Nephron (organoid): ENCODE measurements around the gene ESYT1.

Experiments used
- H3K27ac Mint-ChIP-seq, 3 experiments: 2 replicates each; pipeline ENCODE4 v1.8.0; 2020; ENCODE audit warnings: mixed read lengths in 3 of 3, mild to moderate bottlenecking in 2 of 3, moderate library complexity in 1 of 3
- H3K27me3 Mint-ChIP-seq: 2 replicates; pipeline ENCODE4 v1.8.0; 2021; ENCODE audit warnings: low read depth, mild to moderate bottlenecking, moderate library complexity, mixed read lengths
- H3K36me3 Mint-ChIP-seq: 2 replicates; pipeline ENCODE4 v1.8.0; 2020; ENCODE audit warnings: low read depth, mixed read lengths
- H3K4me1 Mint-ChIP-seq: 2 replicates; pipeline ENCODE4 v1.8.0; 2020; ENCODE audit warnings: mixed read lengths
- H3K4me3 Mint-ChIP-seq, 3 experiments: 2 replicates each; pipeline ENCODE4 v1.8.0; 2020; ENCODE audit warnings: mild to moderate bottlenecking in 3 of 3, mixed read lengths in 3 of 3, moderate library complexity in 2 of 3
- H3K9me3 Mint-ChIP-seq: 2 replicates; pipeline ENCODE4 v1.8.0; 2020; ENCODE audit warnings: mixed read lengths
- TF ChIP-seq, protein P1 (sequence below), 3 experiments: fragments of 200-600 bp; sonication (generic); IDR thresholded peaks; one replicate each; pipeline ENCODE4 v1.5.0; 2021; ENCODE audit warnings: antibody characterized with exemption in 3 of 3; ENCODE audit not compliant: unreplicated experiment in 3 of 3

ESYT1 gene

DNA sequence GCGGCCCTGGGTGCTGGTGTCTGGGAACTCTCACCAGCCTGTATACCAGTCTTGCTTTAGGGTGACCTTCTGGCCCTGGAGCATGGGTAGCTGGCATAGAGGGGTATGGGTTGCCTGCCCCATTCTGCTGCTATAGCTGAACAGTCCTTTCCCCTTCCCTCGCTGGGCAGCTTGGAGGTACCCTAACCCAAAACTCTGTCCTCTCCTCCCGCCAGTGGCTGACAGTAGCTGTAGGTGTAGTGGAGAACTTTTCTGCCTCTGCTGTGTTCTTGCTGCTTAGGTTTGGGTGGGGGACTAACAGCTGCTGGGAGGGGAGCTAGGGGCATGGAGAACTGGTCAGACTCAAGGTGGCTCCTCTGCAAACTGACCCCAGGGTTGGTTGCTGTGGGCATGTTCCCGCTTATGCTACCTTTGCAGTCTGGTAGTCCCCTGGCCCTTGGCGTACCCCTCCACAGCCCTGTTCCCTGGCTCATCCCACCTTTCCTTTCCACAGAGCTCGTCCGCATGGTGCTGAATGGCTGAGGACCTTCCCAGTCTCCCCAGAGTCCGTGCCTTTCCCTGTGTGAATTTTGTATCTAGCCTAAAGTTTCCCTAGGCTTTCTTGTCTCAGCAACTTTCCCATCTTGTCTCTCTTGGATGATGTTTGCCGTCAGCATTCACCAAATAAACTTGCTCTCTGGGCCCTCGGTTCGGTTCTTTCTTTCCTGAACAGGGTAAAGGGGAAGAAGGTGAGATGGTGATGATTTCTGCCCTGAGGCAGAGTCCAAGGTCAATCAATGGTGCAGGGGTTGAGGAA lies 33.0 kb downstream of the ESYT1 start:
- peak overlapping the region; percentile 94 to 97 (median 96) for H3K4me3 Mint-ChIP-seq
- TF ChIP-seq, protein P1, sequence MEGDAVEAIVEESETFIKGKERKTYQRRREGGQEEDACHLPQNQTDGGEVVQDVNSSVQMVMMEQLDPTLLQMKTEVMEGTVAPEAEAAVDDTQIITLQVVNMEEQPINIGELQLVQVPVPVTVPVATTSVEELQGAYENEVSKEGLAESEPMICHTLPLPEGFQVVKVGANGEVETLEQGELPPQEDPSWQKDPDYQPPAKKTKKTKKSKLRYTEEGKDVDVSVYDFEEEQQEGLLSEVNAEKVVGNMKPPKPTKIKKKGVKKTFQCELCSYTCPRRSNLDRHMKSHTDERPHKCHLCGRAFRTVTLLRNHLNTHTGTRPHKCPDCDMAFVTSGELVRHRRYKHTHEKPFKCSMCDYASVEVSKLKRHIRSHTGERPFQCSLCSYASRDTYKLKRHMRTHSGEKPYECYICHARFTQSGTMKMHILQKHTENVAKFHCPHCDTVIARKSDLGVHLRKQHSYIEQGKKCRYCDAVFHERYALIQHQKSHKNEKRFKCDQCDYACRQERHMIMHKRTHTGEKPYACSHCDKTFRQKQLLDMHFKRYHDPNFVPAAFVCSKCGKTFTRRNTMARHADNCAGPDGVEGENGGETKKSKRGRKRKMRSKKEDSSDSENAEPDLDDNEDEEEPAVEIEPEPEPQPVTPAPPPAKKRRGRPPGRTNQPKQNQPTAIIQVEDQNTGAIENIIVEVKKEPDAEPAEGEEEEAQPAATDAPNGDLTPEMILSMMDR (IDR thresholded peaks at IDR 0.05; ENCODE audit: unreplicated experiment in 3 of 3), result no peak
- peaks cover 65% of the 10 kb centered on the region for H3K36me3 Mint-ChIP-seq
- peak overlapping the region; percentile 99 to 100 (median 100) for H3K27ac Mint-ChIP-seq
- H3K4me1 Mint-ChIP-seq, result peaks cover 43% of the 10 kb centered on the region
- H3K9me3 Mint-ChIP-seq, result no peaks in the 10 kb centered on the region
- H3K27me3 Mint-ChIP-seq, result no peaks in the 10 kb centered on the region

DNA sequence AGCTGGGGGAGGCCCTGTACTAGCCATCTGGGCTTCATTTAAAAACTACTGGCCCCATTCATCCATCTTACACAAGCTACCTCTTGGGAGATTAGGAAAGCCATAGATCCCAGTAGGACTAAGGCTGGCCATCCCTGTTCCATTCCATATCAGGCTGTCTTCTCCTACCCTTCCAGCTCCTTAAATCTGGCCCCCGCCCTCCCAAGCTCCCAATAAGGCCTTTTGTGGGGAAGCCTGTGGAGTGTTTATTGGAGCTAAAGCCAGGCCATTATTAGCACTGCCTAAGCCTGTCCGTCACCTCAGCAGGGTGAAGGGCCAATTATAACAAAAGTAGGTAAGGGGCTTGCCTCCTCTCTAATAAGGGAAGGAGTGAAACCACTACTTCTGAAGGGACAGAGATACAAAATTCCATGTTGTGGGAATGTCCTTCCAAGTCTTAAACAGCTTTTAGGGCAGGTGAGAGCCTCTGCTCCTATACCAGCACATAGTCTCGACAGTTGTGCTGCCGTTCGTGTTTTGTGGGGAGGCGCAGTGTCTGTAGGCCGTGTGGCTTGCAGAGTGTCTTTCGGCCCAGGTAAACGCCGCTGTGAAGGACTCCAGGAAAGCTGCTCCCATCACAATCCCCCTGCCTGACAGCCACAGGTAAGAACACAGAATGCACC lies 33.8 kb downstream of the ESYT1 start:
- peak overlapping the region; percentile 58 to 100 (median 99) for H3K27ac Mint-ChIP-seq
- no peaks in the 10 kb centered on the region for H3K27me3 Mint-ChIP-seq
- H3K36me3 Mint-ChIP-seq, result peaks cover 65% of the 10 kb centered on the region
- H3K4me1 Mint-ChIP-seq, result peaks cover 43% of the 10 kb centered on the region
- TF ChIP-seq, protein P1 (IDR thresholded peaks at IDR 0.05; ENCODE audit: unreplicated experiment in 3 of 3), result no peak
- H3K9me3 Mint-ChIP-seq, result no peaks in the 10 kb centered on the region
- peak overlapping the region; percentile 94 to 97 (median 96) for H3K4me3 Mint-ChIP-seq

DNA sequence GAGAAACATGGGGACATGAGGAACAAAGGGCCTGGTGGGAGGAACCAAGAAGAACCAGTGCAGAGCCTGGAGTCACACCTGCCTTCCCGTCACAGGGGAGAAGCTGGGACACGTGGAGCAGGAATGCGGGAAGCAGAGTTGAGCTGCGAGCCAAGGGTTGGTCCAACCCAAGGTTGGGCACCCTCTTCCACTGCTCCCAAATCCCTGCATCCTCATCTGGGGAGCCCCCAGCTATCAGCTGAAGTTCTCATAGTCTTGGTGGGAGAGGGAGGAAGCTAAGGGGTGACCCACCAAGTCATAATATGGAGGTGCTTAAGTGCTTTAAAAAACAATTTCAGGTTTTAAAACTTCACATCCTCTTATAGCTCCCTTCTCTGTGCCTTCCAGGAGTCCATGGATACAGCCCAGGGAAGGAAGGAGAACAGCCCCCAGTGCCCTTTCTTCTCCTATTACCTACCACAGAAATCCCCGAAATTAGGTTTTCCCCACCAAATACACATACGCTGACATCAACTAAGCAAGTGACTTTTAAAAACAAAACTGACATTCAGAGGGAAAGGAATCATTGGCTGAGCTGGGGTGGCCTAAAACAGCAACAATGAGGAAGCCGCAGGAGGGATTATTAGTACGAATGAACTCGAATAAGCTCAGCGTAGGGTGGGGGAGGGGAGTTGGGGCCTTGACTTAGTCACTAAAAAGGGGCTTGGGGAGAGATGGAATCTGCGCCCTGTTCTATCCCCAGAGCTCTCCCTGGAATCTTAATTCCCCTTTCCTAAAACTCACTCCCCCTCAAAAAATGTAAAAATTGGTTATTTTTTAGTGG lies 34.6 kb downstream of the ESYT1 start:
- no peaks in the 10 kb centered on the region for H3K27me3 Mint-ChIP-seq
- H3K9me3 Mint-ChIP-seq, result no peaks in the 10 kb centered on the region
- TF ChIP-seq, protein P1 (IDR thresholded peaks at IDR 0.05; ENCODE audit: unreplicated experiment in 3 of 3), result no peak
- H3K4me1 Mint-ChIP-seq, result peaks cover 40% of the 10 kb centered on the region
- peak overlapping the region; percentile 11 to 56 (median 30) for H3K27ac Mint-ChIP-seq
- peak overlapping the region; percentile 25 to 72 (median 46) for H3K4me3 Mint-ChIP-seq
- H3K36me3 Mint-ChIP-seq, result peaks cover 69% of the 10 kb centered on the region

DNA sequence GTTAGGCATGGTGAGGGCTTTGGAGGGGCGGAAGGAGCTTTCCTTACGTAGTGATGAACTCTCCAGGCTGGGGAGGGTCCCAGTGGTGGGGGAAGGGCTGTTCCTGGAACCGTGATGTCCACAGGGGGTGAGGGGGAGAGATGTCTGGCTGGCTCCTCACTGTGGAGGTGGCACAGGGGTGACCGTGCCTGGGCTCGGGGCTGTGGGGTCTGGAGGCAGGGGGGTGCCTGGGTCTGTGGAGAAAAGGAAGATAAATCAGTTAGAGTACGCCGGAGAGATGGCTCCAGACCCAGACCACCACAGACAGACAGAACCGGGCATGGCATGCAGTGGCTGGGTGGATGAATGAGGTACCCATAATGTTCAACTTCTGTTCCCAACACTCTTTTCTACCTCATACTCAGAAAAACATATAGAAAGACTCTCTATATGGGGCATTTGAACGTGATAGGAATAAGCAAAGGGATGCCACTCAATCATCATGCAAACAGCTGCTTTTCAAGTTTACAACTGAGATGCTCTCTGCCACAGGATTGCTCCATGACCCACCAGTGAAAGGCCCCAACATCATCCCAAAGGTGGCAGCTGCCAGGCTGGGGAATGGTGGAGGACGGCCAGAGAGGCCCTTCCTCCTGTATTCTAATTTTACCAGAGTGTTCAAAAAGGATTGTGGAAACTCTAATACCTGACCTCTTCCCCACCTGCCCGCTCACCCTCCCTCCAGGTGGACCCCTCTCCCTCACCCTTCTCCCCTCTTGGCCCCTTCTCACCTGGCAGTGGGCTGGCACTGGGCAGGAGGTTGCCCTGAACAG lies 35.7 kb downstream of the ESYT1 start:
- peak overlapping the region; percentile 45 to 56 (median 47) for H3K27ac Mint-ChIP-seq
- peaks cover 41% of the 10 kb centered on the region for H3K4me1 Mint-ChIP-seq
- no peaks in the 10 kb centered on the region for H3K27me3 Mint-ChIP-seq
- H3K36me3 Mint-ChIP-seq, result peaks cover 75% of the 10 kb centered on the region
- H3K4me3 Mint-ChIP-seq, result no peak overlapping the region
- TF ChIP-seq, protein P1 (IDR thresholded peaks at IDR 0.05; ENCODE audit: unreplicated experiment in 3 of 3), result no peak
- no peaks in the 10 kb centered on the region for H3K9me3 Mint-ChIP-seq

DNA sequence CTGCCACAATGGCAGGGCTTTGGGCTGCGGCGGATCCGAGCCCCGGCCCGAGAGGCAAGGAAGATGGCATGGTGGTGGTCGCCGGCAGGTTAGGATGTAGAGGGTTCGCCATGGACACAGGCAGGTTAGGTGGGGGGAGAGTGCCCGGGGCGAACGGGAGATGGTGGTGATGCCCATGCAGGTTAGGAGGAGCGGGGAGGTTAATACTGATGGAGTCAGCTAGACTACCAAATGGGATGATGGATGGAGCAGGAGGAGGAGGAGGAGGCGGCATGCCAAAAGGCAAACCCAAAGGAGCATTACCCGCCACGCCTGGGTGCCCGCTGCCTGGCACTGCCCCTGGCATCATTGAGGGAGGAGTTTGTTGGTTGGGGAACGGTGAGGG lies 36.3 kb downstream of the ESYT1 start:
- Mint-ChIP-seq H3K9me3 (no peaks in the 10 kb centered on the region), H3K27ac (peak overlapping the region in 1 of 3 experiments; percentile 56), H3K27me3 (no peaks in the 10 kb centered on the region), H3K36me3 (peaks cover 75% of the 10 kb centered on the region), H3K4me3 (no peak overlapping the region), H3K4me1 (peaks cover 36% of the 10 kb centered on the region)
- TF ChIP-seq, protein P1 (IDR thresholded peaks at IDR 0.05; ENCODE audit: unreplicated experiment in 3 of 3), result no peak
